GM19438 (cell line): ENCODE results near the gene ADAMTSL2.

Source experiments
- ATAC-seq: cut with Tn5 transposase; IDR thresholded peaks from one replicate; pipeline ENCODE4 v1.9.1; 2021; ENCODE audit warnings: low read depth; ENCODE audit not compliant: unreplicated experiment

ADAMTSL2 gene

DNA sequence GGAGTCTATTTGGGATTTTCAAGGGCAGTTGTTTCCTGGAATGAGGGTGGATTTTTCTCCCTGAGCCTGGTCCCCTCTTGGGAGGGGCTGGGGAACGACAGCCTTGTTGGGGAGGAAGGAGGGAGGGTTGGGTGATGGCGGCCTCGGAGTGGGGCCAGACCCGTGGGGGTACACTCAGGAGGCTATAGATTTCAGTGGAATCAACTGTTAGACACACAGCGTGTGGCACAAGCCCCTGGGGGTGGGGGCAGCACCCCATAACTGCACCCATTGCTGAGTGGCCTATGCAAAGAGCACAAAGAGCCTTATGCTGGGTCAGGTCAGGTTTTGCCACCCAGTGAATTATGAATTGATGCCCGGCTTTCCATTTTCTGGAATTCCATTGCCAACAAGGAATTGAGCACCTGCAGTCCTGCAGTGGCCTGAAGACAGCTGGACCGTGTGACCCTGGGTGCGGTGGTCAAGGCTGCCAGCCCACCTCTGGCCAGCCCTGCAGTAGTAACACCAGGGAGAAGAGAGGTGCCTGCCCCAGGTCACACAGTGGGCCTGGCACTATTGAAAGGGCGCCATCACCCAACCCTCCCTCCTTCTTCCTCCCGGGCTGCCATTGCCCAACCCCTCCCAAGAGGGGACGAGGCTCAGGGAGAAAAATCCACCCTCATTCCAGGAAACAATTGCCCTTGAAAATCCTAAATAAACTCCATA, 18.1 kb upstream of the ADAMTSL2 start:
- ATAC-seq, result no peak

DNA sequence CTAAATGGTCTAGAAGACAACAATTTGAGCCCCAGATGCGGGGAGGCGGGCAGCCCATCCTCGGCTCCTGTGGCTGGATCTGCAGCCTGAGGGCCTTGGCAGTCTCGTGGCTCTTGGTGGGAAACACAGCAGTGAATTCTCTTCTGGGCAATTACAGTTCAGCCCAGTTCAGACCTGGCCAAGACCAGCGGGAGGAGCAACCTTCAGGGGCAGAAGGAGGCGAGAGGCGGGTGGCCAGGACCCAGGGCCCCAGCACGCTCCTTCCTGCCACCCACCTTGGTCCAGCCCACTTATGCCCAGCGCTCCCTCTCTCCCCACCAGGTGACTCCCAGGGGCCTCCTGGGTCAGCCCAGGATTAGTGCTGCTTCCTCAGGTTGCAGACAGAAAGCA, 17.5 kb upstream of the ADAMTSL2 start:
- ATAC-seq, result no peak

DNA sequence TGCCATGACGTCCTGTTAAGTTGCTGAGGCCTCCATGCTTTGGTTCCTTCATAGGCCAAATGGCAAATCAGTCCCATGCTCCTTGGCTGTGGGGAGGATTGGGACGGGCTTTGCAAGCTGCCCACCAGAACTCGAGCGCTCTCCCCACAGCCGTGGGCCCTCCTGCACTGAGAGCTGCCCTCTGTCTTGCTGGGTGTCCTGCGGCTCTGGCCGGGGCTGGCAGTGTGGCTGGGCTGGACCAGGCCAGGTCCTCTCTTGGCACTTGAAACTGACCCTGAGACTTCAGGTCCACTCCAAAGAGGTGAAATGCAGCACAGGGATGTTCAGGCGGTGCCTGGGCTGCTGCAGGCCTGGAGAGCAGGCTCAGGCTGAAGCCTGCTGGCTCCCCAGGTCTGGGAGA, 16.8 kb upstream of the ADAMTSL2 start:
- no peak for ATAC-seq

DNA sequence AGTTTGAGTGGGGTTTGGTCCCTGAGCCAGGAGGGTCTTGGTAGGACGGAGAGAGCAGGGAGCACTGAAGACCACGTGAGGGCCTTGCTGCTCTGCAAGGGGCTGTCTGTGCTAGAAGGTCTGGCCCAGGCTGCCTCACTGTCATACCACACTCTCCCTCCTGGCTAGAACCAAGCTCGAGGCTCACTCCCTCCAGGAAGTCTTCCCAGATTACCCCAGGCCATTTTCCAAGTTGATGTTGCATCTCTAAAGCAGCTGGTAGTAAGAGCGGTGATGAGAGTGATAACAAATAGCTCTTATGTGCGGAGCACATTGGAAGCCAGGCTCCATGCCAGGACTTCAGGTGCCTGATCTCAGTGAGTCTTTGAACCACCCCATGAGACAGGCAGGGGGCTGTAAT, 16.3 kb upstream of the ADAMTSL2 start:
- ATAC-seq, result no peak

DNA sequence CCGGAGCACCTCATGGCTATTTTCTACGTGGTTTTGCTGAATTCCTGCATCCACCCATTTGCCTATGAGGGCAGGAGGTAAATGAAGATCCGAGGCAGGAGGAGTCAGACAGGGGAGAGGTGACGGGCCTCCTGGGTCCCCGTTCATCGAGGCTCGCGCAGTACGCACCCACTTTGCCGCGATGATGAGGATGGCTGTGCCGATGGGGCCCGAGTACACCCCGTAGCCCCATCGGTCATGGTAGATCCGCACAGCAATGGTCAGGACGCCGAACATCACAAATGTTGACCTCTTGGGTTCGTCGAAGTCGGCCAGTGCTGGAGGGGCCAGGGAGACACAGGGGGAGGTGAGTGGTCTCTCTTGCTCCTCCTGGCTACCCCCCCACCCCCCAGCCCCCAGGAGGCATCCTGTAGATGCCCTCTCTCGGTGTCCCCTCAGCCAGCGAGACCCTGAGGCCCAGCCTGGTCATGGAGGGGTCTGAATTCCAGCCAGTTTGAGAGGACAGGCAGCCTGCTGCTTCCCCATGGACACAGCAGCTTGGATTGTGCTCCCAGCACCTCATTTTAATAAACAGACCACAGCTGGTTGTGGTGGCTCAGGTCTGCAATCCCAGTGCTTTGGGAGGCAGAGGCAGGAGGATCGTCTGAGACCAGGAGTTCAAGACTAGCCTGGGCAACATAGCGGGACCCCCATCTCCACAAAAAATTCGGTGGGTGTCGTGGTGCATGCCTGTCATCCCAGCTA, 15.6 kb upstream of the ADAMTSL2 start:
- no peak for ATAC-seq

DNA sequence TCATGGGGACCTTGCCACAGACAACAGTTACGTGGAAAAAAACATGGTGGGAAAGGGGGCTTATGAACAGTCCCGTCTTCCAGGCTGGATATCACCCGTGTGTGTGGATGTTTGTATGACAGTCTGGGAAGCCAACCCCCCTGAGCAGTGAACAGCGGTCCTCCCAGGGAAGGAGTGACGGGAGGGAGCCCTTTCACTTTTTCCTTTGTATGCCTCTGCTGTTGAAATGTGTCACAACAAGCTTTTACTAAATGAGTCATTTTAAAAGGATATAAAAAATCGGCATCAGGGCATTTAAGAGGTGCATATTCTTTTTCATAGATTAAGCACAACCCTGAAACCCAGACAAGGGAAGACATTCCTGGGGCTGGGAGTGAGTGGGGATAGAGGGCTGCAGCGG, 14.8 kb upstream of the ADAMTSL2 start:
- ATAC-seq, result no peak

DNA sequence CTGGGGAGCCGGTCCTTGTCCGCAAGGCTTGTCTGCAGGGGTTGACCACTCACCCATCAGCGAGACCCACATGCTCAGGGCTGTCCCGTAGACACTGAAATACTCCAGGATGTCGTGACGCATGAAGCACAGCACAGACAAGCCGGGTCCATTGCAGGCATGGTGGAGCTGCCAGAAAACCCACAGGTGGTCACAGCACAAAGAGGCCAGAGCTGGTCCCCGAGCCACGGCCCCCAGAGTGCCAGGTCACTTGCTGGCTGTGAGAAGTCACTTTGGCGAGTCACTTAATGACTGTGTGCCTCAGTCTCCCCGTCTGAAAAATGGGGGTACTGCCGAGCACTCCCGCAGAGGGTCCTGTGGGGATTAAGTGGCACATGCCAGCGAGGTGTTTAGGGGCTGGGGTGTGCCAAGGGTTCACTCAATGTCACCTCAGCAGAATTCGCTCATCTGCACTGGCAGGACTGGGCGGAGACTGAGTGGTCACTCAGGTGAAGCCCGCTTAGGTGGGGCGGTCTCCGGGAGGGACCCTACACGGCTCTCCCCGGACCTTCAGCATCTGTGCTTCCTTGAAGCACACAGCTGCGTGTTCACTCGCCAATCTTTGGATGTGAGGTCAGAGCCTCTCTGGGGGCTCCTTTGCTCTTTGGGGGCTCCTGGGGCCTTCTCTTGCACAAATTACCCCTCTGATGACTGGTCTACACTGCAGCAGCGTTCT, 14.2 kb upstream of the ADAMTSL2 start:
- ATAC-seq, result no peak

DNA sequence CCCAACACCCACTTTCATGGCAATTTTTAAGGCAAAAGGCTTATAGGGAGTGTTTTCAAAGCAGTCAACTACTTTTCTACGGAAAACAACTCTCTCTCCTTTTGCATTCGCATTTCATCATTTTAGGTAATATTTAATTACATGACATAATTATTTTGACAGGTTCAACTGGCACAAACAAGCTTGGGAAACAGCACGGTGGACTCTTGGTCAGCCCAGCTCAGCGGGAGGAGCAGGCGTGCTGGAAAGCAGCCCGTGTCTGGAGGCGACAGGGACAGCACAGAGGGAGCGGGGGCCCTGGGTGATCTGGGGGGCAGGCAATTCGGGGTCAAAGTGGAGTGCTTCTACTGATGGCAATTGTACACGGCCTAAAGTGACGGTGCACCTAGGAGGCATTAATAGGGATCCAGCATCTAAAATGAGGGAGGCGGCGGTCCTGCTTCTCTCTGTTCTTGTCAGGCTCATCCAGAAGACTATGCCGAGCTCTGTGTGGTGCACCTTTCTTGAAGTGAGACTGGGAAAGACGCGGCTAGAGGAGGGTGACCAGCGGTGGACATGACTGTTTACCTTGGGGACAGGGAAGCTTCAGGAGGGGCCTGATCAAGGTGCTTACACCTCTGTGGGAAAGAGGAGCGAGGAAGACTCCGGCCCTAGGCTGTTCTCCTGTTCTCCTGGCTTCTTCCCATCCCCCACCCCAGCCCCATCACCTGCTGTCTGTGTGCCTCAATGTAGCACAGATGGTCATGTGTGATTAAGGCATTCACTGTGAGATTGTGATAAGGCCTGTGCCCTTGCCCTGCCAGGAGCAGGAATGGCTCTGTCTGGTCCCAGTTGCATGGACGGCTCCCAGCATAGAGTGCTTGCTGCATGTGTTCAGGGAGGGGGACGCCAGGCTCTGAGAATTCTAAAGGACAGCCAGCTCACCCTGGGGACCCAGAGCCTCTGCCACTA, 13.1 kb upstream of the ADAMTSL2 start:
- no peak for ATAC-seq

DNA sequence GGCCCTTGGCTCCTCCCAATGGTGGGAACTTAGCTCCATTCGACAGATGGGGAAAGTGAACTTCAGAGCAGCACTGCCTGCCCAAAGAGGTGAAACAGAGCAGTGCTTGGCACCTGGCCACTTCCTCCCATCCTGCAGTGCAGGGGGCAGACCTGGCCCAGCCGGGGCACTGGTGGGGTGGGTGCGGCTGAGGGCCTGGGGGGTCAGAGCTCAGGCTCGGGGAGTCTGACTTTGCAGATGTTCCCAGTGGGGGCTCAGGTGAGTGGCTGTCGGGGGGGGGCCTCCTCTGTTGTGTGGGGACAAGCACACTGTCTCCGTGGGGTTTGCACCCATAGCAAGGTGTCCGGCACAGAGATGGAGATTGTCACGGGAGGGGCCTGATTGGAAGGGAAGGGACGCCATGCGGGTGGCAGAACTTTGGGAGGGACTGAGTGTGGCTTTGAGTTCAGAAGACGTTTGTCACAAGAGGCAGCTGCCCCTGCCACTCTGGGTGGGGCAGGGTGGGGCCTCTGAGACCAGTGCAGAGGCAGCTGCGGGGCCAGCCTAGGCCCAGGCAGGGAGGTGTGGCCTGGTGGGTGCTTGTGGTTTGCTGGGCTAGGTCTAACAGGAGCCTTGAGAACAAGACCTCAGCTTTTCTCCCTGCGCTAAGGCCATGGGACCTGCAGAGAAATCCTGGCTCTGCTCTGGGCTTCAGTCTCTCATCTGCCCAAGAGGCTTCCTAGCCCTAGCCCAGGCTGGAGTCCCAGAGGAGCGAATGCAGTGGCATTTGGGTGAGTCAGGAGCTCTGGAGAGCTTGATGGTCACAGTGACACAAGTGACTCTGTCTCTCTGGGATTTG, 12.2 kb upstream of the ADAMTSL2 start:
- no peak for ATAC-seq

DNA sequence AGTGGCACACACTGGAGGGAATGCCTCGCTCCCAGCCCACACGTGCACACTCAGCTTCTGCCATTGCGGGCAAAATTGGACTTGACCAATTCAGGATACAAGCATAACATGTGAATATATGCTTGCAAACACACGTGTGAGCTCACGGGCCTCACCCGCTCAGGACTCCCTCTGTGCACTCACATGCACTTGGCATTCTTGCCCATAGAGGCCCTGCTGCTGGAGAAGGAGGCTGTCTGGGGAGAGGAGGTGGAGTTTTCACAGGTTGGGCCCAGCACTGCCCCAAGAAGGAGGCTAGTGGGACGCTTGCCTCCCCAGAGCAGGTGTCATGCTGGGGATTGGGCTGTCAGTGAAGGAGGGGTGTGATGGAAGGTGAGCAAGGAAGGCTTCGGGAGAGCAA, 11.4 kb upstream of the ADAMTSL2 start:
- no peak for ATAC-seq

DNA sequence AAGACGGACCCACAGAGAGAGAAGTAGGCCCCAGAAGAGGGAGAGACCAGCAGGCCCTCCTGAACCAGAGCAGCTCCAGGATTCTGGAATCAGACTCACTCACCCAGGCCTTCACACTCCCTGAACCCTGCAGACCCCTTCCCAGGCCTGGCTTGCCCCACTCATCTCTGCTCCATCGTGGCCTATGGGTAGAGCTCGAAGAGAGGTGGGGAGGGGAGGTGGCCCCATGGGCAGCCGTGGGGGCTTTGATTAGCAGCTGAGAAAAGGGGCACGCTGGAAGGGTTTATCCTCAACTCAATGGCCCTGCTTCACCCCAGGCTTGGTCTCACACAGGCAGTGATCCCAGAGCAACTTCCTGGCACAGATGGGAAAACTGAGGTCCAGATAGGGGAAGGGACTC, 10.4 kb upstream of the ADAMTSL2 start:
- no peak for ATAC-seq

DNA sequence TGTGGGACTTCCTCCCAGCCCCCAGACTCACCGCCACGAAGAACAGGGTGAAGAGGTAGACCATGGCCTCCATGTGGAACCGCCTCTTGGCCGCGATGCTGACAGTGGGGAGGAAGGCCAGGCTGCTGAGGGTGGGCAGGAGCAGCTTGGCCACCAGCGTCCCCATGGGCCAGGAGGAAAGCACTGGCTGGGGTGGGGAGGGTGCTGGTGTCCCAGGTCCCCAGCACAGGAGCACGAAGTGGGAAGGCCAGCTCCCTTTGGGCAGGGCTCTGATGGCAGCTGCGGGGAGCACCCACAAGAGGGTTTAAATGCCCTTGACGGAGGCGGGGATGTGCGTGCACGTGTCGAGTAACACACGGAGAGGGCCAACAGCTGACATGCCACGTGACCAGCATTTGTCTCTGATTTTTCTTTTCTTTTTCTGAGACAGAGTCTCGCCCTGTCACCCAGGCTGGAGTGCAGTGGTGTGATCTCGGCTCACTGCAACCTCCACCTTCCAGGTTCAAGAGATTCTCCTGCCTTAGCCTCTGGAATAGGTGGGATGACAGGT, 9.8 kb upstream of the ADAMTSL2 start, which contains the start of gene MYMK:
MYMK (minus strand) TSS at position 281 of the 550 bp plus-strand sequence; CDS start at position 166, 115 bp downstream.
- no peak for ATAC-seq

DNA sequence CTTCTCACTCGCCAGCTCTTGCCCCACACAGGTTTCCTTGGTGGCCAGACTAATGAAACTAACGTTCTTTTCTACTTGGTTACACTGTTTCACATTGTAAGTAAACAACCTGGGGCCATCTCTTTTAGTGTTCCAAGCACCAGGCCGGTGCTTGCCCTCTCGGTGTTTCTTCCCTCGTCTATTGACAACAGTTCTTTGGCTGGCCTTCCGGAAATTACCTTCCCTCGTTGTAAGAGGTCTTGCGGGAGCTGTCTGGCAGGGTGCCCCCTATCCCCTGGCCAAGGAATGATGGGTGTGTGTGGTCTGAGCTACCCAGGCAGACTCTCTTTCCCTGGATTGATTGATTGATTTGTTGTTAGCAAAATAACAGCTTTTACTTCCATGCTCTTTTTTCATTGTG, 8.8 kb upstream of the ADAMTSL2 start:
- ATAC-seq, result no peak

DNA sequence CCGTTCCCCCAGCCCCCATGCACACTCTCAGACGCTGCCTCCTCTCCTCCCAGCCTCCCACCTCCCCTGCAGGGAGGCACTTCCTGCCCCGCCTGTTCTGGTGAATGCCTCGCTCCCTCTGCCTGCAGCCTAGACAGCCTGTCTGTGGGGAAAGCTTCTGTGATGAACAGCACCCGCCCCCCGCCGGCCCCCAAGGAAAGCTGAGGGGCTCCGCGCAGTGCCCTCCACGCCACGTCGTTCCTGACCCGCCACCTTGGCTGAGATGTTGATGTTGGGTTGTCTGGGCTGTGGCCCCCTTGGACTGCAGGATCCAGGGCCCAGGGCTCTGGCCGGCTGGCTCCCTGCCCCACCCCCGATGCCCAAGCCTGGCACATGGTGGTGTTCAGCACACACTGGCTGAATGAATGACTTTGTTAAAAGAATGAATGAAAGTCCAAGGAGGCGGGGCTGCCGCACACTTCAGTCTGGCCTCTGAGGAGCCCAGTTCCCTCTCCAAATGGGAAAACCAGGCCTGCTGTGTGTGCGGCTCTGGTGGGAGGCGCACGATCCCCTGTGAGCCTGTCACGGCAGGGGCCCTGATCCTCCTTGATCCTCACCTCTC, 7.7 kb upstream of the ADAMTSL2 start:
- ATAC-seq, result no peak

DNA sequence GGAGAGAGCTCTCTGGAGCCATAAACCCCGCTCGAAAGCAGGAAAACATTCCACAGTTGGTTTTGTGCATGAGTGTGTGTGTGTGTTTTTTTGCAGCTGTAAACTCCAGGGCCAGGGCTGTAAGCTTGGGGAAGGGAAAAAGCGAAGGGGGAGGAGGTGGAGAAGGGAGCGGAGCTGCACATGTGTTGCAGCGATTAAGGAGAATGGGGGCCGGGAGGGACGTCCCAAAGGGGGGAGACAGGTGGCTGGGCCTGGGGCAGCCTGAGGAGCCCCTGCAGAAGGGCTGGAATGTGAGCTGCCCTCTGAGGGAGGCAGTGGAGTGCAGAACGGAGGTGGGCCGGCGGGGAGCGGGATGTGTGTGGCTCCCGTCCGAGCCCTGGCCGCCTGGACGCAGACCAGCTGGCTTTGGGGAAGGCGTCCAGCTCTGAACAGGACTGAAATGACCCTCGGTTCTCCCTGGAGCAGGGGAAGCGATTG, 7.0 kb upstream of the ADAMTSL2 start:
- no peak for ATAC-seq

DNA sequence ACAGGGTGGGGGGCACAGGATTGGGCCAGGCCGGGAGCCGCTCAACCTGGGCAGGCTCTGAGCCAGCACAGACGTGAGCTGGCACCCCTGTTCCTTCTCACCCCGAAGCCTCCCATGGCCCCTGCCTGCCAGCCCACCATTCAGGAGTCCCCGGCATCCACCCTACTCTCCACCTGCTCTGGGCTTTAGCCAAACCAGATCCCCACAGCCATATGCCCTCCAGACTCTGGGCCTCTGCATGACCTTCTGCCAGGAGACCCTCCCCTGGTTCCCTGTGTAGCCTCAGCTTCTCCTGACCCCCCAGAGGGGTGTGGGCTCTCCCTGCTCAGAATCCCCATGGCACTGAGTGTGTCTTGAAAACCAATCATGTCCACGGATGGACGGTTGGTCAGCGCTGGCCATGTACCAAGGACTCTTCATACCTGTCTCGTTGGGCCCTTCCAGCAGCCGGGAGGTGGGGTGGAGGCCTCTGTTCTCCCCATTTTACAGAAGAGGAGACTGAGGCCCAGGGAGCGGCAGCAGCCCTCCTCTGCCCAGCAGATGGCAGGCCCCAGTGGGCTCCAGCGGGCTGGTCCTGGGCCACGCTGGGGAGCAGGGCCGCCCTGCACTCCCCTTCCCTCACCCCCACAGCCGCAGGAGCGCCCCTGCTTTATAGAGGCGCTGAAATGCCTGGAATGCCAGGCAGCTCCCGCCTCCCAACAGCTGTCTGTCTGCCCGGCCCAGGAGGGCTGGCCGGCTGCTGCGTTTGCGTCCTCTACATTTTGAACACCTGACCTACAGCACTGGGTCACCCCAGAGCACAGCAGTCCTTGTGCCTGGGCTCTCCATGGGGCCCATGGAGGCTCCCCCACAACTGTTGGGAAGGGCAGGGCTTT, 6.3 kb upstream of the ADAMTSL2 start:
- ATAC-seq, result no peak

DNA sequence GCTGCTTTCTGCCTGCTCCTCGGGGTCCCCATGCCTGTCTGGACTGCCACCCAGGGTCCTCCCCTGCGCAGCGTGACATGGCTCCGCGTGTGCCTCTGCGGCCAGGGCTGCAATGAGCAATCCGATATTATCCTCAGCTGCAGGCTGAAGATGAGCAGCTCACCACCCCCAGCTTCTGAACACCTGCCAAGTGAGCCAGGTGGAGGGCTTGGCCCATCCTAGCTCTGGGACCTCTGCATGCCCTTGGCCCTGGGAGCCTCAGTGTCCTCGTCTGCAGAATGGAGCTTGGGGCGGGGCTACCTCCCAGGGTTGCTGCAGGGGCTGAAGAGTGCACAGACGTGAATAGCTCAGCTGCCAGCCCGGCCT, 5.6 kb upstream of the ADAMTSL2 start:
- no peak for ATAC-seq

DNA sequence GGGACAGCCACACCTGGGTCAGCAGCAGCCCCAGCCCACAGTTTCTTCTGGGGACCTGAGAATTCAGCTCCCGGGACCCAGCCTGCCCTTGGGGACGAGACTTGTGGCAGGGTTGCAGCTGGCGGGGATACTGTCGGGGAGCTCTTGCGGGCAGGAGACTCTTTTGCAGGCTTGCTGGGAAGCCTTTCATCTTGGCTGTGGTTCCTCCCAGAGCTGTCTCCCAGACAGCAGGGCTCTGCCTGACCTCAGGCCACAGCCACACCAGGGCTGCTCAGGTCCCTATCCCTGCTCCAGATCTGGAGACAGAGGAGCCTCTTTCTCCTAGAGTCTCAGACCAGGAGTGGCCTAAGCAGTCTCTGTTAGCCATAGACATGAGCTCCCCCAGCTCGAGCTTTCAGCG, 5.0 kb upstream of the ADAMTSL2 start:
- no peak for ATAC-seq
